CD8-positive, alpha-beta memory T cell (primary cell): ENCODE data around the gene ACTR3. TPM values are rescaled to one million over a fixed set of nuclear protein-coding genes. Genes with fewer than 3 reads are reported as not detected.

ENCODE experiments used
- CTCF ChIA-PET: fragments of 350-600 bp; sonication (Branson Sonifier 250); formaldehyde crosslinking; loops from one replicate; lab custom pipeline; 2021; ENCODE audit warnings: antibody characterized with exemption; lab: Charles Lee
- POLR2A ChIA-PET: fragments of 350-600 bp; sonication (Branson Sonifier 250); formaldehyde crosslinking; loops from one replicate; lab custom pipeline; 2021; ENCODE audit warnings: antibody characterized with exemption; lab: Charles Lee
- DNase-seq, 5 donors: peaks; one replicate each; pipeline versions ENCODE4 v3.0.0 to v3.0.0-alpha.2; 2020 to 2022; ENCODE audit warnings: mixed read lengths in 1 of 5
- H3K27ac ChIP-seq: one replicate; pipeline ENCODE4 v1.7.0; 2013; ENCODE audit warnings: low read depth, mild to moderate bottlenecking, low read length, moderate library complexity
- H3K27me3 ChIP-seq: 2 replicates; pipeline ENCODE4 v1.7.0; 2013; ENCODE audit warnings: low read length, mild to moderate bottlenecking; ENCODE audit not compliant: insufficient read depth, poor library complexity, severe bottlenecking
- H3K36me3 ChIP-seq: 2 replicates; pipeline ENCODE4 v1.7.0; 2013; ENCODE audit warnings: mild to moderate bottlenecking, low read length, moderate library complexity; ENCODE audit not compliant: insufficient read depth
- H3K4me1 ChIP-seq: 2 replicates; pipeline ENCODE4 v1.7.0; 2013; ENCODE audit warnings: mild to moderate bottlenecking, low read length, moderate library complexity; ENCODE audit not compliant: insufficient read depth
- H3K4me3 ChIP-seq: 2 replicates; pipeline ENCODE4 v1.7.0; 2013; ENCODE audit warnings: mild to moderate bottlenecking, low read length
- H3K9me3 ChIP-seq: 2 replicates; pipeline ENCODE4 v1.7.0; 2013; ENCODE audit warnings: mild to moderate bottlenecking, low read length
- H3K27ac Mint-ChIP-seq, 8 donors: one replicate each; pipeline ENCODE4 v1.8.0; 2020 to 2021; ENCODE audit warnings: mixed read lengths in 8 of 8, mild to moderate bottlenecking in 6 of 8, inconsistent platforms in 3 of 8, moderate library complexity in 3 of 8
- H3K27me3 Mint-ChIP-seq, 2 donors: one replicate each; pipeline ENCODE4 v1.8.0; 2020 to 2021; ENCODE audit warnings: mixed read lengths in 2 of 2, mild to moderate bottlenecking in 1 of 2, moderate library complexity in 1 of 2
- H3K36me3 Mint-ChIP-seq, 3 donors: one replicate each; pipeline ENCODE4 v1.8.0; 2020 to 2021; ENCODE audit warnings: mixed read lengths in 3 of 3, inconsistent platforms in 1 of 3, mild to moderate bottlenecking in 1 of 3
- H3K4me1 Mint-ChIP-seq, 3 donors: one replicate each; pipeline ENCODE4 v1.8.0; 2020 to 2021; ENCODE audit warnings: mixed read lengths in 3 of 3, inconsistent platforms in 1 of 3, mild to moderate bottlenecking in 1 of 3
- H3K4me3 Mint-ChIP-seq, 7 donors: one replicate each; pipeline ENCODE4 v1.8.0; 2020 to 2021; ENCODE audit warnings: mixed read lengths in 7 of 7, mild to moderate bottlenecking in 6 of 7, moderate library complexity in 4 of 7, inconsistent platforms in 2 of 7
- H3K9me3 Mint-ChIP-seq, 5 donors: one replicate each; pipeline ENCODE4 v1.8.0; 2020 to 2022; ENCODE audit warnings: mixed read lengths in 5 of 5, mild to moderate bottlenecking in 3 of 5, moderate library complexity in 2 of 5, inconsistent platforms in 1 of 5
- polyA plus RNA-seq: library from polyadenylated mRNA; unstranded; fragments of 300-500 nt; fragmentation: Illumina TruSeq; gene quantifications from one replicate; pipeline ENCODE4 v1.2.3, GENCODE V29; 2021
- total RNA-seq, 2 experiments: library from RNA; stranded (reverse); gene quantifications; one replicate each; pipeline ENCODE4 v1.2.3, GENCODE V29; 2021

Gene ACTR3
- total and polyA plus RNA-seq, 3 experiments from 2014 or later: 478 to 532 (median 512) TPM

GRCh38 chr2:113996671-113997594 lies 107.0 kb downstream of the ACTR3 start:
- CTCF ChIA-PET: no interaction called here

GRCh38 chr2:114001152-114001551 lies 111.3 kb downstream of the ACTR3 start:
- Mint-ChIP-seq H3K4me3 (no peak overlapping the region), H3K4me1 (no peaks in the 10 kb centered on the region), H3K9me3 (peaks cover 0 to 3% (median 0%) of the 10 kb centered on the region in 5 donors), H3K27me3 (peaks cover 4 to 17% of the 10 kb centered on the region in 2 donors), H3K27ac (no peak overlapping the region), H3K36me3 (peaks cover 0 to 33% (median 14%) of the 10 kb centered on the region in 3 donors)
- H3K36me3 ChIP-seq: no peaks in the 10 kb centered on the region
- H3K27ac ChIP-seq: no peak overlapping the region
- ChIA-PET CTCF (no interaction called here), POLR2A (no interaction called here)
- no peak overlapping the region for H3K4me3 ChIP-seq
- DNase-seq: no peak
- no peaks in the 10 kb centered on the region for H3K4me1 ChIP-seq
- no peaks in the 10 kb centered on the region for H3K9me3 ChIP-seq
- H3K27me3 ChIP-seq: no peaks in the 10 kb centered on the region

More at GRCh38 chr2:113996671-113997594, 107.0 kb downstream of the ACTR3 start:
- no peaks in the 10 kb centered on the region for H3K9me3 ChIP-seq
- Mint-ChIP-seq H3K36me3 (peaks cover 1 to 19% (median 8%) of the 10 kb centered on the region in 3 donors), H3K4me1 (no peaks in the 10 kb centered on the region), H3K4me3 (no peak overlapping the region), H3K27ac (peak overlapping the region in 1 of 8 donors; percentile 20), H3K27me3 (peaks cover 0 to 4% of the 10 kb centered on the region in 2 donors), H3K9me3 (peaks cover 0 to 2% (median 0%) of the 10 kb centered on the region in 5 donors)
- H3K36me3 ChIP-seq: no peaks in the 10 kb centered on the region
- DNase-seq: no peak
- POLR2A ChIA-PET: no interaction called here
- H3K4me3 ChIP-seq: no peak overlapping the region
- H3K27ac ChIP-seq: no peak overlapping the region
- H3K27me3 ChIP-seq: no peaks in the 10 kb centered on the region
- no peaks in the 10 kb centered on the region for H3K4me1 ChIP-seq

- ChIA-PET CTCF (no interaction called here), POLR2A (no interaction called here)
- H3K27me3 ChIP-seq: no peaks in the 10 kb centered on the region
- no peaks in the 10 kb centered on the region for H3K4me1 Mint-ChIP-seq
- no peak overlapping the region for H3K27ac Mint-ChIP-seq
- H3K9me3 Mint-ChIP-seq: peaks cover 0 to 3% (median 0%) of the 10 kb centered on the region in 5 donors
- no peak overlapping the region for H3K4me3 Mint-ChIP-seq
- H3K9me3 ChIP-seq: no peaks in the 10 kb centered on the region
- H3K36me3 ChIP-seq: no peaks in the 10 kb centered on the region
- DNase-seq: no peak
- H3K27me3 Mint-ChIP-seq: peaks cover 4 to 18% of the 10 kb centered on the region in 2 donors
- no peak overlapping the region for H3K27ac ChIP-seq
- H3K4me3 ChIP-seq: no peak overlapping the region
- H3K36me3 Mint-ChIP-seq: peaks cover 0 to 33% (median 14%) of the 10 kb centered on the region in 3 donors
- no peaks in the 10 kb centered on the region for H3K4me1 ChIP-seq
Observed at GRCh38 chr2:114001937-114002336, 112.0 kb downstream of the ACTR3 start.

- peaks cover 4 to 15% of the 10 kb centered on the region in 2 donors for H3K27me3 Mint-ChIP-seq
- H3K27ac Mint-ChIP-seq: no peak overlapping the region
- peaks cover 0 to 3% (median 0%) of the 10 kb centered on the region in 5 donors for H3K9me3 Mint-ChIP-seq
- DNase-seq: no peak
- Histone ChIP-seq H3K9me3 (no peaks in the 10 kb centered on the region), H3K27ac (no peak overlapping the region), H3K27me3 (no peaks in the 10 kb centered on the region), H3K4me1 (no peaks in the 10 kb centered on the region), H3K36me3 (no peaks in the 10 kb centered on the region), H3K4me3 (no peak overlapping the region)
- CTCF ChIA-PET: no interaction called here
- no peak overlapping the region for H3K4me3 Mint-ChIP-seq
- H3K4me1 Mint-ChIP-seq: no peaks in the 10 kb centered on the region
- peaks cover 0 to 35% (median 6%) of the 10 kb centered on the region in 3 donors for H3K36me3 Mint-ChIP-seq
- POLR2A ChIA-PET: no interaction called here
Observed at GRCh38 chr2:114005110-114005783, 115.4 kb downstream of the ACTR3 start.

GRCh38 chr2:114006460-114006859 lies 116.6 kb downstream of the ACTR3 start:
- no peak overlapping the region for H3K4me3 ChIP-seq
- no peak for DNase-seq
- H3K27ac ChIP-seq: no peak overlapping the region
- H3K27me3 Mint-ChIP-seq: peaks cover 4 to 15% of the 10 kb centered on the region in 2 donors
- peaks cover 0 to 29% (median 2%) of the 10 kb centered on the region in 3 donors for H3K36me3 Mint-ChIP-seq
- no peaks in the 10 kb centered on the region for H3K27me3 ChIP-seq
- CTCF ChIA-PET: no interaction called here
- POLR2A ChIA-PET: no interaction called here
- no peak overlapping the region for H3K27ac Mint-ChIP-seq
- no peak overlapping the region for H3K4me3 Mint-ChIP-seq
- no peaks in the 10 kb centered on the region for H3K4me1 Mint-ChIP-seq
- H3K9me3 ChIP-seq: no peaks in the 10 kb centered on the region
- H3K4me1 ChIP-seq: no peaks in the 10 kb centered on the region
- no peaks in the 10 kb centered on the region for H3K36me3 ChIP-seq
- peaks cover 0 to 3% (median 0%) of the 10 kb centered on the region in 5 donors for H3K9me3 Mint-ChIP-seq

- H3K27ac ChIP-seq: no peak overlapping the region
- no peaks in the 10 kb centered on the region for H3K36me3 ChIP-seq
- peaks cover 0 to 28% (median 2%) of the 10 kb centered on the region in 3 donors for H3K36me3 Mint-ChIP-seq
- no peaks in the 10 kb centered on the region for H3K4me1 Mint-ChIP-seq
- H3K27ac Mint-ChIP-seq: no peak overlapping the region
- peaks cover 9 to 17% of the 10 kb centered on the region in 2 donors for H3K27me3 Mint-ChIP-seq
- POLR2A ChIA-PET: no interaction called here
- H3K4me3 Mint-ChIP-seq: no peak overlapping the region
- no peak overlapping the region for H3K4me3 ChIP-seq
- DNase-seq: no peak
- H3K9me3 ChIP-seq: no peaks in the 10 kb centered on the region
- H3K9me3 Mint-ChIP-seq: peaks cover 0 to 6% (median 0%) of the 10 kb centered on the region in 5 donors
- CTCF ChIA-PET: no interaction called here
- no peaks in the 10 kb centered on the region for H3K27me3 ChIP-seq
- H3K4me1 ChIP-seq: no peaks in the 10 kb centered on the region
Observed at GRCh38 chr2:114007436-114007835, 117.5 kb downstream of the ACTR3 start.

DNA sequence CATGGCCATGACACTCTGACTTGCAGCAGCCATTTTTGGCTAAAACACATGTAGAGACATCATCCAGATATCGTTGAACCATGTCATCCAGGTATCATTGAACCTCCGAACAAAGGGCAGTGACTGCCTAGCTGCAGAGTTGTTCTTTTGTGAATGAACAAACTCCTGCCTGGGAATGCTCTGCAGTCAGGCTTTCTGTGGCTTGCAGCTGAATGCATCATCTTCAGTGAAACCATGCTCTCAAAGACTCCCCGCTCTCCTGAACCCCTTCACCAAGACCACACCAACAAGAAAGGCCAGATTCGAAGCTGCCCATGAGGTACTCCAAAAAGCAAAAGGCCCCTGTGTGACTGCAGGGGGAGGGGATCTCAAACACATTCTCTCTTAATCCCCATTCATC lies 118.8 kb downstream of the ACTR3 start:
- Mint-ChIP-seq H3K36me3 (peaks cover 0 to 18% (median 0%) of the 10 kb centered on the region in 3 donors), H3K9me3 (peaks cover 0 to 6% (median 2%) of the 10 kb centered on the region in 5 donors), H3K4me1 (no peaks in the 10 kb centered on the region), H3K4me3 (no peak overlapping the region), H3K27me3 (peaks cover 11 to 18% of the 10 kb centered on the region in 2 donors), H3K27ac (no peak overlapping the region)
- Histone ChIP-seq H3K4me1 (no peaks in the 10 kb centered on the region), H3K27me3 (no peaks in the 10 kb centered on the region), H3K27ac (no peak overlapping the region), H3K4me3 (no peak overlapping the region), H3K9me3 (no peaks in the 10 kb centered on the region), H3K36me3 (no peaks in the 10 kb centered on the region)
- ChIA-PET POLR2A (no interaction called here), CTCF (no interaction called here)
- no peak for DNase-seq
